ENCODE results near the gene RAD9A.

RAD9A gene

DNA sequence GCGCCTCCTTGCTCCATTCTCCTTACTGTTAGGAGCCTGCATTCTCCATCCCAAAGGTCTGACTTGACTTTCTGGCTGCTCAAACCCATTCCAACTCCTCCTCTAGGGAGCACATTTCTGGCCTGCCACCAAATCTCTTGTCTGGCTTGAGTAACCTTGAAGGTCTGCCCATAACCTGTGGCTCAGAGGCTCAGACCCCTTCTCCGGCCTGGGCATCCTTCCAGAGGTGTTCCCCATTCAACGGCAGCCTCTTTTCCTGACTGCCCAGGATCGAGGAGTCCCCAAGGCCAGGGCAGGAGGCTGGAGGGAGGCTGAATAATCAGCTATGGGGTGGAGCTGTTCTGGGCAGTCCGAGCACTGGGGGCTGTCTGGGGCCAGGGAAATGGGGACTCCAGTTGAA is 2.2 kb downstream of the RAD9A start:
- no peaks in the 10 kb centered on the region for H3K9me3 ChIP-seq (ENCODE audit: insufficient read depth, low read depth, low read length)
- WGBS, result 92% methylated on average over 5 of the region's 5 CpGs
- H3K27ac ChIP-seq (ENCODE audit: low read depth, low read length), result no peak overlapping the region
- H3K9ac ChIP-seq (ENCODE audit: low read depth, low read length), result no peak overlapping the region
- no peaks in the 10 kb centered on the region for H3K27me3 ChIP-seq (ENCODE audit: insufficient read depth, low read length)
- H3K36me3 ChIP-seq (ENCODE audit: insufficient read depth, low read length), result peaks cover 29% of the 10 kb centered on the region
- H3K4me3 ChIP-seq (ENCODE audit: low read length), result no peak overlapping the region
- H3K4me1 ChIP-seq (ENCODE audit: insufficient read depth, low read length), result no peaks in the 10 kb centered on the region

- Histone ChIP-seq H3K4me1 (ENCODE audit: insufficient read depth, low read length) (no peaks in the 10 kb centered on the region), H3K9me3 (ENCODE audit: insufficient read depth, low read depth, low read length) (no peaks in the 10 kb centered on the region), H3K27ac (ENCODE audit: low read depth, low read length) (no peak overlapping the region), H3K4me3 (ENCODE audit: low read length) (no peak overlapping the region), H3K27me3 (ENCODE audit: insufficient read depth, low read length) (no peaks in the 10 kb centered on the region), H3K36me3 (ENCODE audit: insufficient read depth, low read length) (peaks cover 44% of the 10 kb centered on the region), H3K9ac (ENCODE audit: low read depth, low read length) (no peak overlapping the region)
- WGBS, result 92% methylated on average over 19 of the region's 19 CpGs
Observed at GRCh38 chr11:67395555-67396258, 3.9 kb downstream of the RAD9A start.

DNA sequence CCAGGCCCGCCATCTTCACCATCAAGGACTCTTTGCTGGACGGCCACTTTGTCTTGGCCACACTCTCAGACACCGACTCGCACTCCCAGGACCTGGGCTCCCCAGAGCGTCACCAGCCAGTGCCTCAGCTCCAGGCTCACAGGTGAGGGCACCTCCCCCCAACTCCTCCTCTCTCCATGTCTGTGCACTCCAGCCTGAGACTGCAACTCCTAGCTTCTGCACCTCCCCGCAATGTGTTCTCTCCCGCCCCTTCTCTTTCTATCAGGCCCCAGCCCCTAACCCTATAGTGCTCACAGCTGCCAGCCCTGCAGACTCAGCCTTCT is 4.4 kb downstream of the RAD9A start:
- Histone ChIP-seq H3K9ac (ENCODE audit: low read depth, low read length) (peak overlapping the region; percentile 24; the same call in 1 of the 2 replicates), H3K36me3 (ENCODE audit: insufficient read depth, low read length) (peaks cover 44% of the 10 kb centered on the region), H3K9me3 (ENCODE audit: insufficient read depth, low read depth, low read length) (no peaks in the 10 kb centered on the region), H3K4me1 (ENCODE audit: insufficient read depth, low read length) (no peaks in the 10 kb centered on the region), H3K4me3 (ENCODE audit: low read length) (no peak overlapping the region), H3K27me3 (ENCODE audit: insufficient read depth, low read length) (no peaks in the 10 kb centered on the region), H3K27ac (ENCODE audit: low read depth, low read length) (no peak overlapping the region)
- 87% methylated on average over 7 of the region's 7 CpGs for WGBS

GRCh38 chr11:67396587-67397389 is 5.0 kb downstream of the RAD9A start:
- Histone ChIP-seq H3K27me3 (ENCODE audit: insufficient read depth, low read length) (no peaks in the 10 kb centered on the region), H3K4me3 (ENCODE audit: low read length) (no peak overlapping the region), H3K9me3 (ENCODE audit: insufficient read depth, low read depth, low read length) (no peaks in the 10 kb centered on the region), H3K4me1 (ENCODE audit: insufficient read depth, low read length) (no peaks in the 10 kb centered on the region), H3K27ac (ENCODE audit: low read depth, low read length) (no peak overlapping the region; the same call in 1 of the 2 replicates), H3K9ac (ENCODE audit: low read depth, low read length) (peak overlapping the region; percentile 24), H3K36me3 (ENCODE audit: insufficient read depth, low read length) (peaks cover 44% of the 10 kb centered on the region)
- 57% methylated on average over 11 of the region's 13 CpGs for WGBS

DNA sequence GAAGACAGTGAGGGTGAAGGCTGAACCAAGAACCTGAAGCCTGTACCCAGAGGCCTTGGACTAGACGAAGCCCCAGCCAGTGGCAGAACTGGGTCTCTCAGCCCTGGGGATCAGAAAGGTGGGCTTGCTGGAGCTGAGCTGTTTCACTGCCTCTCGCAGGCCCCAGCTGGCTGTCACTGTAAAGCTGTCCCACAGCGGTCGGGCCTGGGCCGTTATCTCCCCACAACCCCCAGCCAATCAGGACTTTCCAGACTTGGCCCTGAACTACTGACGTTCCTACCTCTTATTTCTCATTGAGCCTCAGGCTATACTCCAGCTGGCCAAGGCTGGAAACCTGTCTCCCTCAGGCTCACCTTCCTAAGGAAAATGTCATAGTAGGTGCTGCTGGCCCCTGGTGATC is 5.8 kb downstream of the RAD9A start:
- Histone ChIP-seq H3K27me3 (ENCODE audit: insufficient read depth, low read length) (no peaks in the 10 kb centered on the region), H3K9ac (ENCODE audit: low read depth, low read length) (no peak overlapping the region; the same call in 1 of the 2 replicates), H3K4me3 (ENCODE audit: low read length) (no peak overlapping the region), H3K9me3 (ENCODE audit: insufficient read depth, low read depth, low read length) (no peaks in the 10 kb centered on the region), H3K27ac (ENCODE audit: low read depth, low read length) (peak overlapping the region; percentile 49; the same call in 1 of the 2 replicates), H3K36me3 (ENCODE audit: insufficient read depth, low read length) (peaks cover 44% of the 10 kb centered on the region), H3K4me1 (ENCODE audit: insufficient read depth, low read length) (0 out of 2 replicates have a peak, but pooled peaks cover 4% of the 10 kb centered on the region)
- 84% methylated on average over 6 of the region's 6 CpGs for WGBS

- no peak overlapping the region for H3K27ac ChIP-seq (ENCODE audit: low read depth, low read length)
- H3K4me1 ChIP-seq (ENCODE audit: insufficient read depth, low read length), result 0 out of 2 replicates have a peak, but pooled peaks cover 4% of the 10 kb centered on the region
- H3K36me3 ChIP-seq (ENCODE audit: insufficient read depth, low read length), result peaks cover 44% of the 10 kb centered on the region
- no peak overlapping the region for H3K4me3 ChIP-seq (ENCODE audit: low read length)
- 92% methylated on average over 24 of the region's 24 CpGs for WGBS
- no peaks in the 10 kb centered on the region for H3K9me3 ChIP-seq (ENCODE audit: insufficient read depth, low read depth, low read length)
- no peak overlapping the region for H3K9ac ChIP-seq (ENCODE audit: low read depth, low read length)
- no peaks in the 10 kb centered on the region for H3K27me3 ChIP-seq (ENCODE audit: insufficient read depth, low read length)
Observed at GRCh38 chr11:67397986-67398660, 6.3 kb downstream of the RAD9A start.

- peaks cover 44% of the 10 kb centered on the region for H3K36me3 ChIP-seq (ENCODE audit: insufficient read depth, low read length)
- H3K9me3 ChIP-seq (ENCODE audit: insufficient read depth, low read depth, low read length), result no peaks in the 10 kb centered on the region
- no peak overlapping the region for H3K4me3 ChIP-seq (ENCODE audit: low read length)
- no peaks in the 10 kb centered on the region for H3K27me3 ChIP-seq (ENCODE audit: insufficient read depth, low read length)
- H3K9ac ChIP-seq (ENCODE audit: low read depth, low read length), result no peak overlapping the region
- H3K4me1 ChIP-seq (ENCODE audit: insufficient read depth, low read length), result 0 out of 2 replicates have a peak, but pooled peaks cover 4% of the 10 kb centered on the region
- no peak overlapping the region for H3K27ac ChIP-seq (ENCODE audit: low read depth, low read length)
- 94% methylated on average over 31 of the region's 31 CpGs for WGBS
Observed at GRCh38 chr11:67398661-67399563, 7.1 kb downstream of the RAD9A start.

GRCh38 chr11:67400251-67400941 is 8.6 kb downstream of the RAD9A start:
- Histone ChIP-seq H3K27ac (ENCODE audit: low read depth, low read length) (no peak overlapping the region), H3K4me1 (ENCODE audit: insufficient read depth, low read length) (0 out of 2 replicates have a peak, but pooled peaks cover 4% of the 10 kb centered on the region), H3K36me3 (ENCODE audit: insufficient read depth, low read length) (peaks cover 40% of the 10 kb centered on the region), H3K27me3 (ENCODE audit: insufficient read depth, low read length) (no peaks in the 10 kb centered on the region), H3K4me3 (ENCODE audit: low read length) (peak overlapping the region; percentile 90), H3K9ac (ENCODE audit: low read depth, low read length) (peak overlapping the region; percentile 89), H3K9me3 (ENCODE audit: insufficient read depth, low read depth, low read length) (no peaks in the 10 kb centered on the region)
- WGBS, result 79% methylated on average over 23 of the region's 23 CpGs

DNA sequence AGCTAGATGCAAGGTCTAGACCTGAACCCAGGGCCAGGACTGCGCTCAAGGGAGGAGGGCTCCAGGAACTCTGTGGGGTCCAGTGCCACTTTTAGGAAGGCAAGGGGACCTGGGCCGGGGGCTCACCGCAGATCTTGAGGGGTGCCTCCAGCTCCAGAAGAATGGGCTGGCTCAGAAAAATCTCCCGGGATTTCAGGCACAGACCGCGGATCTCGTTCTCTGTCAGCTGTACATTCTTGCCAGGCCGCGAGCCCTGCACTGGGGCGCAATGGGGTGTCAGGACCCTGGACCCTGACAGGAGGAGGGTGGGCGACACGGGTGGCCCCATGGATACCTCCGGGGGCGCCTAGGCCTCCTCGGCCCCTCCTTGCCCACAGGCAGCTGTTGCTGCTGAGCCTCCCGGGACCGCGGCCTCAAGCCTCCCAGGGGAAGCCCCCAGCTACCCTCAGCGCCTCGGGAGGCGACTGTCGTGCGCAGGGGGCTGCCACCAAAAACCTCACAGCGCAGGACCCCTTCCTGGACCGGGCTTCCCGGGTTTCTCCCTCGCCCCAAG is 9.2 kb downstream of the RAD9A start:
- peak overlapping the region; percentile 92; the same call in 1 of the 2 replicates for H3K27ac ChIP-seq (ENCODE audit: low read depth, low read length)
- H3K27me3 ChIP-seq (ENCODE audit: insufficient read depth, low read length), result no peaks in the 10 kb centered on the region
- 9% methylated on average over 27 of the region's 27 CpGs for WGBS
- H3K4me3 ChIP-seq (ENCODE audit: low read length), result peak overlapping the region; percentile 90
- peak overlapping the region; percentile 89 for H3K9ac ChIP-seq (ENCODE audit: low read depth, low read length)
- H3K36me3 ChIP-seq (ENCODE audit: insufficient read depth, low read length), result peaks cover 37% of the 10 kb centered on the region
- H3K9me3 ChIP-seq (ENCODE audit: insufficient read depth, low read depth, low read length), result no peaks in the 10 kb centered on the region
- H3K4me1 ChIP-seq (ENCODE audit: insufficient read depth, low read length), result 0 out of 2 replicates have a peak, but pooled peaks cover 4% of the 10 kb centered on the region

All from HUES64 (cell line).